Neural progenitor cell (in vitro differentiated cells): ENCODE measurements around the gene MYOM3.
"Not testable (repeated sequence)": the region's sequence is repeated elsewhere in the genome, so short reads cannot be mapped to it uniquely, and the experiment has no call there.

Source experiments
- EZH2 ChIP-seq: fragments of 200-600 bp; sonication (generic); IDR thresholded peaks from 2 replicates; pipeline ENCODE4 v1.6.1; 2017; ENCODE audit warnings: antibody characterized with exemption, mild to moderate bottlenecking, moderate library complexity
- TF ChIP-seq, protein P1 (sequence below): fragments of 200-600 bp; sonication (generic); IDR thresholded peaks from 2 replicates; pipeline ENCODE4 v1.5.1; 2017; ENCODE audit warnings: antibody characterized with exemption, mild to moderate bottlenecking

DNA sequence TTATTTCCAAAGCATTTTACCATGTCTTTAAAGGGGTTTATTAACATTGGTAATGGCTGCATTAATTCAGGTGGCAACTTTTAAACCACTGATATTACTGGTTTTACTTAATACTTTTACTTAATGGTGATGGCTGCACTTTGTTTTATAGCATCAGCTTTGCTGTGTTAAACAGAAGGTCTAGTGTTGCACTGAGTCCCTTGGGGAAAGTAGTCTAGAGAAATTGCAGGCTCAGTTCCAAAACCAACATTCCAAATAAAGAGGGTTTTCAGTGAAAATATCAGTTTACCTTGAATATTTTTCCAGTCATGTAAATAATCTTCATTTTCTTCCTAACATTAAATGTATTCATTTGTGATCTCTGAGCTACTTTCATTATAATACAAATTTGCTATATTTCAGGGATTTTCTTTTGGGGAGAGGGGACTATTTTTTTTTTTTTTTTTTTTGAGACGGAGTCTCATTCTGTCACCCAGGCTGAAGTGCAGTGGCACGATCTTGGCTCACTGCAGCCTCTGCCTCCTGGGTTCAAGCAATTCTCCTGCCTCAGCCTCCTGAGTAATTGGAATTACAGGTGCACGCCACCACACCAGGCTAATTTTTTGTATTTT lies 103.3 kb downstream of the MYOM3 start:
- TF ChIP-seq, protein P1, sequence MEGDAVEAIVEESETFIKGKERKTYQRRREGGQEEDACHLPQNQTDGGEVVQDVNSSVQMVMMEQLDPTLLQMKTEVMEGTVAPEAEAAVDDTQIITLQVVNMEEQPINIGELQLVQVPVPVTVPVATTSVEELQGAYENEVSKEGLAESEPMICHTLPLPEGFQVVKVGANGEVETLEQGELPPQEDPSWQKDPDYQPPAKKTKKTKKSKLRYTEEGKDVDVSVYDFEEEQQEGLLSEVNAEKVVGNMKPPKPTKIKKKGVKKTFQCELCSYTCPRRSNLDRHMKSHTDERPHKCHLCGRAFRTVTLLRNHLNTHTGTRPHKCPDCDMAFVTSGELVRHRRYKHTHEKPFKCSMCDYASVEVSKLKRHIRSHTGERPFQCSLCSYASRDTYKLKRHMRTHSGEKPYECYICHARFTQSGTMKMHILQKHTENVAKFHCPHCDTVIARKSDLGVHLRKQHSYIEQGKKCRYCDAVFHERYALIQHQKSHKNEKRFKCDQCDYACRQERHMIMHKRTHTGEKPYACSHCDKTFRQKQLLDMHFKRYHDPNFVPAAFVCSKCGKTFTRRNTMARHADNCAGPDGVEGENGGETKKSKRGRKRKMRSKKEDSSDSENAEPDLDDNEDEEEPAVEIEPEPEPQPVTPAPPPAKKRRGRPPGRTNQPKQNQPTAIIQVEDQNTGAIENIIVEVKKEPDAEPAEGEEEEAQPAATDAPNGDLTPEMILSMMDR = not testable (repeated sequence)
- not testable (repeated sequence) for TF ChIP-seq EZH2
